ENCODE measurements around the gene PFDN1. TPM values are rescaled to one million over a fixed set of nuclear protein-coding genes. Genes with fewer than 3 reads are reported as not detected.

Gene PFDN1
- total RNA-seq, 2 experiments from 2014 or later, result 47.7 to 48.3 TPM

- H3K4me1 Mint-ChIP-seq, result peaks cover 9% of the 10 kb centered on the region
- H3K27me3 Mint-ChIP-seq, result peaks cover 5% of the 10 kb centered on the region
- H3K9me3 Mint-ChIP-seq, result peaks cover 2% of the 10 kb centered on the region
- DNase-seq (no peak), ATAC-seq (ENCODE audit: low read depth) (no peak)
- H3K4me3 Mint-ChIP-seq, result no peak overlapping the region
- H3K27ac Mint-ChIP-seq, result no peak overlapping the region
- POLR2A ChIA-PET, result no interaction called here
- peaks cover 1% of the 10 kb centered on the region for H3K36me3 Mint-ChIP-seq
Measured at GRCh38 chr5:140324041-140324600, 21.2 kb upstream of the PFDN1 start.

DNA sequence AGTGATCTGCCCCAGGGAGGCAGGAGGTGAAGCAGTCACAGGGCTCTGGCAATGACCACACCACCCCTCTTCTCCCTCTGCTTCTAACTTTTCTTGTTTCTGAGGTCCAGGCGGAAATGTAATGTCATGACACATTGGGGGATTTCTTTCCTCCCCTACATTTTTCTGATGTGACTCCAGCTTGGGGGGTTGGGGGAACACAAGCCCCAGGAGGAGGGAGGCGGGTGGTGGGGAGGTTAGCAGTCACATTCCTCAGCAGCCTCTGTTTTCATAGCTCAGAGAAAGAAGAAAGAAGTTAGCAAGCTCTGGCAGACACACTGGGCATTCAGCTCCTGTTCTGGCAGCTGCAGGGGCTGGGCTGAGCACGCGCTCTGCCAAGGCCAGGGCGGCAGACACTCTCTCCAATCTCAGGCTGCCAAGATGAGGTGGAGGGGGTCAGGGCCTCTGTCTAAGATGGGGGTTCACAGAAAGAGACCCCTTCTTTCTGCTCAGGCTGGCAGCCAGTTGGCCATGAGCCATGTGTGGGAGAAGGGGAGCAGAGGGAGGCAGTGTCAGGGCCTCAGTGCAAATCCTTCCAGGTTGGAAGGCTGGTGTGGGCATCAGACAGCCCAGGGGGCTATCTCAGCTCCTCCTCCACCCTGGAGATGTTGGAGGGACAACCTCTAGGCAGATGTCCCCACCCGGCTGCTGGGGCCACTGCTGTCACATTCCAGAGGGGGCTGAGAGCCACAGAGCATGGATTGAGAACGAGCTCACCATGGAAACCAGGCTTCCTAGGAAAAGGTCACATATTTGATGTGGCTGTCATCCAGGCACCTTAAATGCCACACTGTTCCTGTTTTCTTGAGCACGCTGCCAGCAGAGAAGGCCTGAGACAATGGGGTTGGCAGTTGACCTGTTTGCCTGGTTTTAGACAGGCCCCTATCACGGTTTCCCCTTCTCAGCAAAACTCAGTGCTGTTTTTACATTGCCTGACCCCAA is 20.1 kb upstream of the PFDN1 start:
- H3K27me3 Mint-ChIP-seq, result peaks cover 3% of the 10 kb centered on the region
- no peak overlapping the region for H3K27ac Mint-ChIP-seq
- peaks cover 2% of the 10 kb centered on the region for H3K9me3 Mint-ChIP-seq
- peaks cover 1% of the 10 kb centered on the region for H3K36me3 Mint-ChIP-seq
- H3K4me1 Mint-ChIP-seq, result peaks cover 12% of the 10 kb centered on the region
- POLR2A ChIA-PET, result no interaction called here
- no peak overlapping the region for H3K4me3 Mint-ChIP-seq
- DNase-seq (no peak), ATAC-seq (ENCODE audit: low read depth) (no peak)

DNA sequence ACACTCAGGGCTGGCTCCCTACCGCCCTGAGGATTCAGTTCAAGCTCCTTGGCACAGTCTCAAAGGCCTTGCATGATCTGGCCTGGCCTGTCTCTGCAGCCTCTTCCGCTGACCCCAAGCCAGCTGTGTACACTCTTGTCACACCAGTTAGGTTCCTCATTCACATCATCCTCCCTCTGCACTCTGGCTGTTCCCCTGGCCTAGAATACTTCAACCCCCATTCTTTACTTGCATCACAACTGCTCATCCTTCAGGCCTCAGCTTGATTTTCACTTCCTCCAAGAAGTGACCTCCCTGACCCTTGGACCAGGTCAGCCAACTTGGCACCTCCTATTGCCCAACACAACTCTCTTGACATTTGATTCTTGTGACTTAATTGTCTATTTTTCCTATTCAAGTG is 18.9 kb upstream of the PFDN1 start:
- DNase-seq, result no peak
- Mint-ChIP-seq H3K4me3 (no peak overlapping the region), H3K9me3 (peaks cover 2% of the 10 kb centered on the region), H3K36me3 (peaks cover 1% of the 10 kb centered on the region), H3K27me3 (peaks cover 7% of the 10 kb centered on the region), H3K4me1 (peaks cover 12% of the 10 kb centered on the region), H3K27ac (no peak overlapping the region)
- POLR2A ChIA-PET, result no interaction called here
- ATAC-seq (ENCODE audit: low read depth), result no peak

- H3K27ac Mint-ChIP-seq, result no peak overlapping the region
- H3K36me3 Mint-ChIP-seq, result peaks cover 1% of the 10 kb centered on the region
- no peak for ATAC-seq (ENCODE audit: low read depth)
- peaks cover 6% of the 10 kb centered on the region for H3K27me3 Mint-ChIP-seq
- H3K9me3 Mint-ChIP-seq, result peaks cover 2% of the 10 kb centered on the region
- H3K4me1 Mint-ChIP-seq, result peaks cover 12% of the 10 kb centered on the region
- H3K4me3 Mint-ChIP-seq, result no peak overlapping the region
- no peak for DNase-seq
- POLR2A ChIA-PET, result no interaction called here
Measured at GRCh38 chr5:140319833-140320232, 16.9 kb upstream of the PFDN1 start.

DNA sequence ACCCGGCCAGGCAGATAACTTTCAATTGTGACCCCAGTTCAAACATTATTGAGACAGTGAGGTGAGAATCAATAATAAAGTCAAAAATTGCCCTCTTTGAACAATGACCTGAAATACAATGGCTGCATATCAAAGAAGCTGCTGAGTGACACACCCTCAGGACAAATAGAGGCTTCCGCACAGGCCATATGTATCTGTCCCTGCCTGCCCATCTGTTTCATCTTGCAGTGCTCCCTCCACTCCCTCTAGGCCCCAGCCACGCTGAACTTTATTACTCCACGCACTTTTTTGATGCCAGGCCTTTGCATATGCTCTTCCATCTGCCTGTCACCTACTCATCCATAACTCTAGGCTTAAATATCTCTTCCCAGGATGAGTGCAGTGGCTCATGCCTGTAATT is 15.9 kb upstream of the PFDN1 start:
- H3K9me3 Mint-ChIP-seq, result peaks cover 2% of the 10 kb centered on the region
- peaks cover 12% of the 10 kb centered on the region for H3K4me1 Mint-ChIP-seq
- H3K4me3 Mint-ChIP-seq, result no peak overlapping the region
- DNase-seq, result no peak
- peaks cover 6% of the 10 kb centered on the region for H3K27me3 Mint-ChIP-seq
- peaks cover 1% of the 10 kb centered on the region for H3K36me3 Mint-ChIP-seq
- no peak for ATAC-seq (ENCODE audit: low read depth)
- POLR2A ChIA-PET, result no interaction called here
- no peak overlapping the region for H3K27ac Mint-ChIP-seq

- H3K27ac Mint-ChIP-seq, result no peak overlapping the region
- H3K4me1 Mint-ChIP-seq, result peaks cover 13% of the 10 kb centered on the region
- POLR2A ChIA-PET, result no interaction called here
- H3K27me3 Mint-ChIP-seq, result peaks cover 7% of the 10 kb centered on the region
- DNase-seq (no peak), ATAC-seq (ENCODE audit: low read depth) (no peak)
- H3K36me3 Mint-ChIP-seq, result peaks cover 1% of the 10 kb centered on the region
- H3K9me3 Mint-ChIP-seq, result peaks cover 2% of the 10 kb centered on the region
- no peak overlapping the region for H3K4me3 Mint-ChIP-seq
Measured at GRCh38 chr5:140317859-140318258, 15.0 kb upstream of the PFDN1 start.

GRCh38 chr5:140312791-140313189 is 9.9 kb upstream of the PFDN1 start:
- Mint-ChIP-seq H3K4me1 (peaks cover 13% of the 10 kb centered on the region), H3K36me3 (no peaks in the 10 kb centered on the region), H3K9me3 (no peaks in the 10 kb centered on the region), H3K27me3 (peaks cover 15% of the 10 kb centered on the region), H3K4me3 (no peak overlapping the region), H3K27ac (no peak overlapping the region)
- no peak for ATAC-seq (ENCODE audit: low read depth)
- DNase-seq, result no peak
- POLR2A ChIA-PET, result no interaction called here

DNA sequence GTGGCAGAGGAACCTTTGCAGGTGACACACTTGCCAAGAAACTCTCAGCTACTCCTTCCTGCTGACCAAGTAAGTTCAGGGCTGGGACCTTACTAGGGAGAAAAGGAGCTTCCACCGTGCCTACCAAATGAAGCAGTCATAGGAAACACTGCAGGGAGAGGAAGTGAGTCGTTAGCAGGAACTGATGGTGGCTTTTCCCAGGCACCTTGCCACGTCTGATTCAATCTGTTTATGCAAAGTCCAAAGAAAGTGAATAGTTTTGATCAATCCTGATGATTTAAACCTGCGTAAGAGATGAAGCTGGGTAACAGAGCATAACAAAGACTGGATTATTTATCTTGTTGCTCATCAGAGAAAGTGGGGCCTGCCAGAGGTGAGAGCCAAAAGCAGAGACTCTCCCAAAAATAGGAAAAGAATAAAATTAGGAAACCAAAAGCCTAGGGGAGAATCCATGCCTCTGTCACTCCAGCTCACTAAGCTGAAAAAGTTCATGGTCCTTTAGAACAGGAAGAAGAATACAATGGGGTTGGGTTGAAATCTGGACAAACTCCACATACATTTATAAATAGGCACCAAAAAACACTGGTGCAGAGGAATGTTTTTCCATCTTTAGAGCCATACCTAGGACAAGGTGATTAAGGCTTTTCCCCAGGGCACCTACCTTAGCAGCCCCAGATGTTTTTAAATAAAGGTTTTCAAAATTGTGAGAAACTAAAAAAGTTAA is 9.3 kb upstream of the PFDN1 start:
- no peak overlapping the region for H3K27ac Mint-ChIP-seq
- peaks cover 13% of the 10 kb centered on the region for H3K4me1 Mint-ChIP-seq
- H3K36me3 Mint-ChIP-seq, result no peaks in the 10 kb centered on the region
- ATAC-seq (ENCODE audit: low read depth) (no peak), DNase-seq (no peak)
- no peaks in the 10 kb centered on the region for H3K9me3 Mint-ChIP-seq
- POLR2A ChIA-PET, result no interaction called here
- peaks cover 15% of the 10 kb centered on the region for H3K27me3 Mint-ChIP-seq
- H3K4me3 Mint-ChIP-seq, result peak overlapping the region; percentile 14

DNA sequence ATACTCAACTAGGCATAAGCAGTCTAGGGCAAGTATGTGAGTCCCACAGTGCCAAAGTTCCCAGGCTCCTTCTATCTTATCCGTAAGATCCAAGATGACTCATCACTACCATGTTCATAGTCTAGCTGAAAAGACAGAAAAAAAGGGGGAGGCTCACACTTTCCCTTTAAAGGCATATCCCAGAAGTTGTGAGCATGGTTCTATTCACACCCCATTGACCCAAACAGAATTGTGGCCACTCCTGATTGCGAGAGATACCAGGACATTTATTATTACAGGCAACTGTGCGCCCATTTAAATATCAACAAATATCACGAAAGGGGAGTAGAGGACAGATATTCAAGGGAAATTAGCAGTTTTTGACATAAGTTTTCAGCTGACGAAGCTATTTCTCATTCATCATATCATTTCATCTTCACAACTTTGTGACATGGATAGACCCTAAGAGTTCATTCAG is 8.1 kb upstream of the PFDN1 start:
- H3K27me3 Mint-ChIP-seq, result peaks cover 19% of the 10 kb centered on the region
- H3K4me1 Mint-ChIP-seq, result peaks cover 13% of the 10 kb centered on the region
- POLR2A ChIA-PET, result no interaction called here
- DNase-seq (no peak), ATAC-seq (ENCODE audit: low read depth) (no peak)
- H3K9me3 Mint-ChIP-seq, result no peaks in the 10 kb centered on the region
- H3K36me3 Mint-ChIP-seq, result no peaks in the 10 kb centered on the region
- no peak overlapping the region for H3K27ac Mint-ChIP-seq
- no peak overlapping the region for H3K4me3 Mint-ChIP-seq

DNA sequence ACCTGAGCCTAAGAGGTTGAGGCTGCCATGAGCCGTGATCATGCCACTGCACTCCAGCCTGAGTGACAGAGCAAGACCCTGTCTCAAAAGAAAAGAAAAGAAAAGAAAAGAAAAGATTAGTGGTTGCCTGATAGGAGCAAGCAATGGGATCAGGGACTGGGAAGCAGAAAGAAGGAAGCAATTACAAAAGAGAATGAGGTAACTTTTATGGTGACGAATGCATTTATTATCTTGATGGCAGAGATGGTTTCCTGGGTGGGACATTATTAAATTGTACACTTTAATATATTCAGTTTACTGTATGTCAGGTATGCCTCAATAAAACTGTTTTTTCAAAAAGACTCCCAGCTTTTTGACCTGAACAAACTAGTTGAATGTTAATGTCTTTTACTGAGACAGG is 7.5 kb upstream of the PFDN1 start:
- no peaks in the 10 kb centered on the region for H3K9me3 Mint-ChIP-seq
- POLR2A ChIA-PET, result no interaction called here
- no peak for DNase-seq
- no peaks in the 10 kb centered on the region for H3K36me3 Mint-ChIP-seq
- H3K4me1 Mint-ChIP-seq, result peaks cover 13% of the 10 kb centered on the region
- no peak for ATAC-seq (ENCODE audit: low read depth)
- H3K4me3 Mint-ChIP-seq, result no peak overlapping the region
- H3K27ac Mint-ChIP-seq, result no peak overlapping the region
- peaks cover 20% of the 10 kb centered on the region for H3K27me3 Mint-ChIP-seq

GRCh38 chr5:140309706-140310249 is 6.9 kb upstream of the PFDN1 start:
- no peak overlapping the region for H3K27ac Mint-ChIP-seq

GRCh38 chr5:140305471-140305870 is 2.6 kb upstream of the PFDN1 start:
- Mint-ChIP-seq H3K9me3 (no peaks in the 10 kb centered on the region), H3K4me3 (no peak overlapping the region), H3K27ac (no peak overlapping the region), H3K27me3 (peaks cover 16% of the 10 kb centered on the region), H3K36me3 (no peaks in the 10 kb centered on the region), H3K4me1 (peaks cover 13% of the 10 kb centered on the region)
- DNase-seq (no peak), ATAC-seq (ENCODE audit: low read depth) (no peak)
- POLR2A ChIA-PET, result no interaction called here

More at GRCh38 chr5:140309706-140310249, 6.9 kb upstream of the PFDN1 start:
- Mint-ChIP-seq H3K9me3 (no peaks in the 10 kb centered on the region), H3K36me3 (no peaks in the 10 kb centered on the region), H3K4me1 (peaks cover 13% of the 10 kb centered on the region), H3K4me3 (no peak overlapping the region), H3K27me3 (peaks cover 20% of the 10 kb centered on the region)
- POLR2A ChIA-PET, result no interaction called here
- no peak for ATAC-seq (ENCODE audit: low read depth)
- DNase-seq, result no peak

DNA sequence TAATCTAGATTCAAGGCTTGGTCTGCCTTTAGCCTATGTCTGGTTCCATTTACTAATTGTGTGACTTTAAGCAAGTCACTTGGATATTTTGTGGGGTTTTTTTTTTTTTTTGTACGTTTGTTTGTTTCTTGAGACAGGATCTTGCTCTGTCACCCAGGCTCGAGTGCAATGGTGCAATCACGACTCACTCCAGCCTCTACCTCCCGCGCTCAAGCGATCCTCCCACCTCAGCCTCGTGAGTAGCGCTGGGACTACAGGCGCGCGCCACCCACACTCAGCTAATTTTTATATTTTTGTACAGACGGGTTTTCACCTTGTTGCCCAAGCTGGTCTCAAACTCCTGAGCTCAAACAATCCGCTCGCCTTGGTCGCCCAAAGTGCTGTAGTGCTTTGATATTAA is 1.1 kb upstream of the PFDN1 start:
- ATAC-seq (ENCODE audit: low read depth) (no peak), DNase-seq (no peak)
- Mint-ChIP-seq H3K36me3 (peaks cover 5% of the 10 kb centered on the region), H3K4me3 (peak overlapping the region; percentile 54), H3K27ac (no peak overlapping the region), H3K9me3 (no peaks in the 10 kb centered on the region), H3K4me1 (peaks cover 18% of the 10 kb centered on the region), H3K27me3 (peaks cover 11% of the 10 kb centered on the region)
- POLR2A ChIA-PET, result interaction anchor here (0.7 to 3.2 kb wide), 4 partner anchors 24 to 62 kb away, joined by 4 to 15 read pairs (median 5); partner anchors contain the start of gene HBEGF
